SK-N-SH treated with all-trans-retinoic acid at 6 μM for 48 hours (cell line): ENCODE data around the gene CSF1R.

Source experiments
- BACH2 ChIP-seq: fragments of 250-450 bp; sonication (Bioruptor Pico); IDR thresholded peaks from 2 replicates; pipeline ENCODE4 v1.9.0; 2021; ENCODE audit warnings: mild to moderate bottlenecking, borderline replicate concordance
- PATZ1 ChIP-seq: fragments of 250-450 bp; sonication (Bioruptor Pico); IDR thresholded peaks from 2 replicates; pipeline ENCODE4 v1.8.0; 2020; ENCODE audit warnings: mild to moderate bottlenecking, moderate library complexity, borderline replicate concordance
- SNAI2 ChIP-seq: fragments of 250-450 bp; sonication (Bioruptor Pico); IDR thresholded peaks from 2 replicates; pipeline ENCODE4 v1.5.0; 2020; ENCODE audit warnings: mild to moderate bottlenecking, moderate library complexity
- TCF4 ChIP-seq: fragments of 250-450 bp; sonication (Bioruptor Pico); IDR thresholded peaks from 2 replicates; pipeline ENCODE4 v1.8.0; 2021; ENCODE audit warnings: mild to moderate bottlenecking, moderate library complexity, borderline replicate concordance
- ZFP30 ChIP-seq: fragments of 450-650 bp; formaldehyde crosslinking; IDR thresholded peaks from 2 replicates; pipeline ENCODE4 v1.5.0; 2022; ENCODE audit warnings: mild to moderate bottlenecking, moderate library complexity

GRCh38 chr5:150022681-150023080 lies 63.7 kb downstream of the CSF1R start:
- no peak for TF ChIP-seq ZFP30
- no peak for TF ChIP-seq PATZ1 (CRISPR knock-in tag)
- no peak for TF ChIP-seq SNAI2
- TF ChIP-seq BACH2 (CRISPR knock-in tag): no peak
- TF ChIP-seq TCF4 (CRISPR knock-in tag): no peak
